ENCODE data around the gene PIGU.
"Not testable (repeated sequence)": the region's sequence is repeated elsewhere in the genome, so short reads cannot be mapped to it uniquely, and the experiment has no call there.

PIGU gene

GRCh38 chr20:34621036-34621343, 55.9 kb downstream of the PIGU start:
- no peak for DNase-seq

- no peak for DNase-seq
These were observed 58.2 kb downstream of the PIGU start for GRCh38 chr20:34618676-34619075.

GRCh38 chr20:34616913-34617312, 60.0 kb downstream of the PIGU start:
- not testable (repeated sequence) for DNase-seq

GRCh38 chr20:34615477-34615876, 61.4 kb downstream of the PIGU start:
- no peak for DNase-seq

GRCh38 chr20:34611976-34612375, 64.9 kb downstream of the PIGU start:
- DNase-seq, result not testable (repeated sequence)

GRCh38 chr20:34607066-34607465, 69.8 kb downstream of the PIGU start:
- no peak for DNase-seq

GRCh38 chr20:34604980-34605788, 71.7 kb downstream of the PIGU start:
- no peak for DNase-seq

GRCh38 chr20:34600892-34601653, 75.8 kb downstream of the PIGU start:
- no peak for DNase-seq

- DNase-seq, result no peak
These were observed 81.3 kb downstream of the PIGU start for GRCh38 chr20:34595377-34596184.

- no peak for DNase-seq
These were observed 90.3 kb downstream of the PIGU start for GRCh38 chr20:34586488-34587163.

- no peak for DNase-seq
These were observed 91.9 kb downstream of the PIGU start for GRCh38 chr20:34585019-34585418.

GRCh38 chr20:34583544-34583943, 93.3 kb downstream of the PIGU start:
- DNase-seq, result no peak

- DNase-seq, result no peak
These were observed 94.0 kb downstream of the PIGU start for GRCh38 chr20:34582911-34583310.

- no peak for DNase-seq
These were observed 94.7 kb downstream of the PIGU start for GRCh38 chr20:34582221-34582620.

GRCh38 chr20:34581341-34582184, 95.3 kb downstream of the PIGU start:
- DNase-seq, result no peak

- DNase-seq, result no peak
These were observed 96.6 kb downstream of the PIGU start for GRCh38 chr20:34579979-34580940.

GRCh38 chr20:34579191-34579978, 97.5 kb downstream of the PIGU start:
- no peak for DNase-seq

GRCh38 chr20:34578521-34578920, 98.4 kb downstream of the PIGU start:
- no peak for DNase-seq

- DNase-seq, result no peak
These were observed 98.9 kb downstream of the PIGU start for GRCh38 chr20:34578025-34578424.

- no peak for DNase-seq
These were observed 99.8 kb downstream of the PIGU start for GRCh38 chr20:34577061-34577460.
